Activated B cell treated with CpG ODN at 0.5 μM for 24 hours (primary cell): ENCODE data around the gene MMP20. TPM values are rescaled to one million over a fixed set of nuclear protein-coding genes. Genes with fewer than 3 reads are reported as not detected.

ENCODE experiments used
- ATAC-seq: fragments of 200-7000 bp; cut with Tn5 transposase; one replicate; pipeline ENCODE4 v1.10.0; 2021; ENCODE audit warnings: low read depth, mild to moderate bottlenecking, moderate library complexity
- CTCF ChIA-PET: fragments of 350-600 bp; sonication (Branson Sonifier 250); formaldehyde crosslinking; loops from one replicate; lab custom pipeline; 2021; ENCODE audit warnings: antibody characterized with exemption; lab: Charles Lee
- POLR2A ChIA-PET: fragments of 350-600 bp; sonication (Branson Sonifier 250); formaldehyde crosslinking; loops from one replicate; lab custom pipeline; 2021; ENCODE audit warnings: antibody characterized with exemption; lab: Charles Lee
- DNase-seq: peaks from one replicate; pipeline ENCODE4 v3.0.0; 2022
- H3K27ac Mint-ChIP-seq: one replicate; pipeline ENCODE4 v1.8.0; 2020; ENCODE audit warnings: mixed read lengths
- H3K27me3 Mint-ChIP-seq: one replicate; pipeline ENCODE4 v1.8.0; 2021; ENCODE audit warnings: mixed read lengths
- H3K36me3 Mint-ChIP-seq: one replicate; pipeline ENCODE4 v1.8.0; 2021; ENCODE audit warnings: low read depth, mixed read lengths
- H3K4me1 Mint-ChIP-seq: one replicate; pipeline ENCODE4 v1.8.0; 2021; ENCODE audit warnings: mixed read lengths
- H3K4me3 Mint-ChIP-seq: one replicate; pipeline ENCODE4 v1.8.0; 2020; ENCODE audit warnings: mild to moderate bottlenecking, mixed read lengths
- H3K9me3 Mint-ChIP-seq: one replicate; pipeline ENCODE4 v1.8.0; 2020; ENCODE audit warnings: mixed read lengths
- CTCF ChIP-seq: fragments of 200-600 bp; IDR thresholded peaks from one replicate; pipeline ENCODE4 v1.8.0; 2022; ENCODE audit warnings: antibody characterized with exemption, mild to moderate bottlenecking
- intact Hi-C: fragments of 100-400 bp; cut with micrococcal nuclease; formaldehyde crosslinking; loops from one replicate; pipeline ENCODE4 v1.15.1; 2024
- total RNA-seq: library from RNA; stranded (reverse); gene quantifications from 2 replicates; pipeline ENCODE4 v1.2.3, GENCODE V29; 2022

The MMP20 gene
- total RNA-seq, 1 donor from 2014 or later, result not detected

DNA sequence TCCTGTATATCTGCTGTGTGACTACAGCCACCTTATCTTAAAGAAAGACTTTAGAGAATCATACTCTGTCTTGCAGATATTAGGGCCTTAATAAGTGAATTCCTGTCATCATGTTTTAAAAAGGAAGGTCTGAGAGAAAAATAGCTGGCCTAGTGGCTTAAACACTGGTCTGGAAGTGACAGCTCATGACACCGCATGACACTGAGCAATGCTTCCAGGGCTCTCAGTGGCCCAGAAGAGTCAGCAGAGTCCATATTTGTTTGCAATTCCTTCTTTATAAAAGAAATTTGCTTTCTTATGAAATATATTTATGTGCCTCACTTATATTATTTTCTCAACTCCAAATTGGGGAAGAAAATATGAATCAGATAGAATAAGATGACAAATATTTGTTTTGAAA, 33.0 kb downstream of the MMP20 start:
- intact Hi-C loops, result no loop called here
- Mint-ChIP-seq H3K36me3 (no peaks in the 10 kb centered on the region), H3K9me3 (peaks cover under 1% of the 10 kb centered on the region), H3K4me3 (no peak overlapping the region), H3K27me3 (no peaks in the 10 kb centered on the region), H3K27ac (no peak overlapping the region), H3K4me1 (peaks cover 43% of the 10 kb centered on the region)
- ATAC-seq, result no peak
- CTCF ChIA-PET, result interaction anchor here (2.1 kb wide), 1 partner anchor 21 kb away, joined by 13 read pairs; no protein-coding TSS in a partner anchor
- TF ChIP-seq CTCF, result no peak
- DNase-seq, result no peak
- POLR2A ChIA-PET, result interaction anchor here (2.0 kb wide), 1 partner anchor 19 kb away, joined by 10 read pairs; no protein-coding TSS in a partner anchor

DNA sequence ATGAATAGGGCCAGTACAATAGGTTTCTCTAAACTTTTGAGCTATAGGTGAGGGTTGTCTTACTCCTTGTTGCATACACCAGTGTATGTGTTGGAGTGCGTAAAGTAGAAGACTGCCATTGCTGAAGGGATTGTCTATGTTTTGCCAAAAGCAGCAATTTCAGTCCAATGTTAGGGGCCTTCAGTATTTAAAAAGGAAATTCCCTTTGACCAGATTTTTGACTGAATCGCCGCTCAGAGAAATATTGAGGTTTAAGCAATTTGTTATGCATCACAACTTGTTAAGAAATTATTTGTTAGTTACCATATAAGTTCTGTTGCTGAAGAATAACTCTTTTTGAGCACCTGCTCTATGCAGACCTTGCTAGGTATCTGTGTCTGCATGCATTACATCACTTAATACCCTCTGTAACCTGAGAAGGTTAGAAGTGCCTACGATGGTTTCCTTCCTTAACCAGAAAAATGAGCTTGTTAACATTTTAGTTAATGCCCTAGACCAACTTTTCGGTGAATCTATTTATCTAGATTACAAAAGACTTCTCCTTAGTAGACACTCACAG, 33.9 kb downstream of the MMP20 start:
- Mint-ChIP-seq H3K4me3 (no peak overlapping the region), H3K27me3 (no peaks in the 10 kb centered on the region), H3K36me3 (no peaks in the 10 kb centered on the region), H3K4me1 (peaks cover 43% of the 10 kb centered on the region), H3K27ac (no peak overlapping the region), H3K9me3 (peaks cover 2% of the 10 kb centered on the region)
- no peak for DNase-seq
- ATAC-seq, result no peak
- CTCF ChIA-PET, result interaction anchor here (2.1 kb wide), 1 partner anchor 22 kb away, joined by 13 read pairs; no protein-coding TSS in a partner anchor
- POLR2A ChIA-PET, result interaction anchor here (0.6 to 2.0 kb wide), 3 partner anchors 20 to 51 kb away, joined by 4 to 10 read pairs (median 5); no protein-coding TSS in a partner anchor
- no peak for TF ChIP-seq CTCF
- intact Hi-C loops, result loop anchor here (1.0 to 2.0 kb wide), 2 partner anchors 14 to 19 kb away; no protein-coding TSS in a partner anchor

GRCh38 chr11:102590276-102591049, 34.7 kb downstream of the MMP20 start:
- no peak overlapping the region for H3K4me3 Mint-ChIP-seq
- H3K4me1 Mint-ChIP-seq, result peaks cover 43% of the 10 kb centered on the region
- intact Hi-C loops, result loop anchor here (1.0 to 2.0 kb wide), 2 partner anchors 14 to 20 kb away; no protein-coding TSS in a partner anchor
- H3K36me3 Mint-ChIP-seq, result no peaks in the 10 kb centered on the region
- no peaks in the 10 kb centered on the region for H3K27me3 Mint-ChIP-seq
- ATAC-seq (no peak), DNase-seq (no peak)
- POLR2A ChIA-PET, result interaction anchor here (0.6 to 2.0 kb wide), 3 partner anchors 20 to 50 kb away, joined by 4 to 10 read pairs (median 5); no protein-coding TSS in a partner anchor
- CTCF ChIA-PET, result no interaction called here
- peaks cover 2% of the 10 kb centered on the region for H3K9me3 Mint-ChIP-seq
- TF ChIP-seq CTCF, result no peak
- peak overlapping the region; percentile 43 for H3K27ac Mint-ChIP-seq

- TF ChIP-seq CTCF, result no peak
- Mint-ChIP-seq H3K27me3 (no peaks in the 10 kb centered on the region), H3K36me3 (no peaks in the 10 kb centered on the region), H3K4me1 (peaks cover 43% of the 10 kb centered on the region), H3K27ac (peak overlapping the region; percentile 59), H3K4me3 (peak overlapping the region; percentile 2), H3K9me3 (peaks cover 5% of the 10 kb centered on the region)
- DNase-seq (no peak), ATAC-seq (peak; percentile 79)
- CTCF ChIA-PET, result no interaction called here
- POLR2A ChIA-PET, result interaction anchor here (0.6 to 1.0 kb wide), 3 partner anchors 29 to 242 kb away, joined by 3 to 5 read pairs (median 3); partner anchors contain the start of gene BIRC2
- intact Hi-C loops, result loop anchor here (1.0 kb wide), 2 partner anchors 10 to 43 kb away; no protein-coding TSS in a partner anchor
These were observed 36.1 kb downstream of the MMP20 start for GRCh38 chr11:102589047-102589459.

- ATAC-seq (no peak), DNase-seq (no peak)
- no peak for TF ChIP-seq CTCF
- Mint-ChIP-seq H3K27ac (no peak overlapping the region), H3K27me3 (no peaks in the 10 kb centered on the region), H3K9me3 (peaks cover 5% of the 10 kb centered on the region), H3K4me1 (peaks cover 49% of the 10 kb centered on the region), H3K36me3 (no peaks in the 10 kb centered on the region), H3K4me3 (no peak overlapping the region)
- POLR2A ChIA-PET, result no interaction called here
- intact Hi-C loops, result no loop called here
- CTCF ChIA-PET, result no interaction called here
These were observed 37.4 kb downstream of the MMP20 start for GRCh38 chr11:102587722-102588121.
